GM18502 (cell line): Measurements from ENCODE around the gene NDP.
A peak's percentile ranks its signal among the peaks of the same experiment; 100 is the strongest.
"Not testable (repeated sequence)": the region's sequence is repeated elsewhere in the genome, so short reads cannot be mapped to it uniquely, and the experiment has no call there.

Experiments
- ATAC-seq: cut with Tn5 transposase; IDR thresholded peaks from one replicate; pipeline ENCODE4 v1.9.1; 2021; ENCODE audit warnings: mild to moderate bottlenecking; ENCODE audit not compliant: unreplicated experiment, poor library complexity

Gene NDP

GRCh38 chrX:43971966-43972961, 926 bp downstream of the NDP start:
- no peak for ATAC-seq

GRCh38 chrX:43970528-43970927, 2.7 kb downstream of the NDP start:
- no peak for ATAC-seq

- no peak for ATAC-seq
These were observed 3.4 kb downstream of the NDP start for GRCh38 chrX:43969504-43970501.

- ATAC-seq: no peak
These were observed 4.8 kb downstream of the NDP start for GRCh38 chrX:43968359-43968781.

GRCh38 chrX:43964936-43965335, 8.3 kb downstream of the NDP start:
- ATAC-seq: no peak

- ATAC-seq: no peak
These were observed 9.5 kb downstream of the NDP start for GRCh38 chrX:43963726-43964125.

- no peak for ATAC-seq
These were observed 10.6 kb downstream of the NDP start for GRCh38 chrX:43962636-43963035.

- no peak for ATAC-seq
These were observed 11.5 kb downstream of the NDP start for GRCh38 chrX:43961699-43962098.

GRCh38 chrX:43958529-43958928, 14.7 kb downstream of the NDP start:
- ATAC-seq: peak; percentile 87

- no peak for ATAC-seq
These were observed 17.2 kb downstream of the NDP start for GRCh38 chrX:43956034-43956433.

- no peak for ATAC-seq
These were observed 20.0 kb downstream of the NDP start for GRCh38 chrX:43953218-43953617.

GRCh38 chrX:43949669-43950068, 23.5 kb downstream of the NDP start:
- ATAC-seq: peak; percentile 62

GRCh38 chrX:43940816-43941474, 32.2 kb downstream of the NDP start:
- ATAC-seq: no peak

GRCh38 chrX:43939187-43939926, 33.8 kb downstream of the NDP start:
- ATAC-seq: no peak

GRCh38 chrX:43922032-43922431, 51.2 kb downstream of the NDP start:
- not testable (repeated sequence) for ATAC-seq

- not testable (repeated sequence) for ATAC-seq
These were observed 62.4 kb downstream of the NDP start for GRCh38 chrX:43910772-43911171.

GRCh38 chrX:43910012-43910411, 63.2 kb downstream of the NDP start:
- no peak for ATAC-seq

GRCh38 chrX:43909141-43909540, 64.0 kb downstream of the NDP start:
- ATAC-seq: no peak
